HAP-1 (cell line): ENCODE results near the gene SH3D21.

Experiments
- DNase-seq, 2 experiments: peaks; one replicate each; pipeline ENCODE4 v3.0.0-alpha.2; 2016 to 2020; ENCODE audit warnings: low spot score in 2 of 2
- H3K27me3 ChIP-seq: fragments of 250-450 bp; sonication (Bioruptor Pico); 2 replicates; pipeline ENCODE4 v1.5.1; 2020; ENCODE audit warnings: low read depth, mild to moderate bottlenecking, moderate library complexity
- H3K36me3 ChIP-seq: fragments of 250-450 bp; sonication (Bioruptor Pico); replicated peaks from 2 replicates; pipeline ENCODE4 v1.5.1; 2020; ENCODE audit warnings: mild to moderate bottlenecking
- H3K4me1 ChIP-seq: fragments of 250-450 bp; sonication (Bioruptor Pico); 2 replicates; pipeline ENCODE4 v1.5.1; 2020; ENCODE audit warnings: mild to moderate bottlenecking
- H3K4me3 ChIP-seq: fragments of 250-450 bp; sonication (Bioruptor Pico); 2 replicates; pipeline ENCODE4 v1.5.1; 2020; ENCODE audit warnings: mild to moderate bottlenecking, moderate library complexity
- H3K9me3 ChIP-seq: fragments of 250-450 bp; sonication (Bioruptor Pico); 2 replicates; pipeline ENCODE4 v1.5.1; 2020; ENCODE audit warnings: mild to moderate bottlenecking, moderate library complexity
- in situ Hi-C: fragments of 300-500 bp; cut with MboI; formaldehyde crosslinking; loops from 3 replicates; pipeline ENCODE4 v1.14.3; 2020; ENCODE audit warnings: low sequenced_read_pairs, inconsistent platforms, mixed read lengths

Gene SH3D21

DNA sequence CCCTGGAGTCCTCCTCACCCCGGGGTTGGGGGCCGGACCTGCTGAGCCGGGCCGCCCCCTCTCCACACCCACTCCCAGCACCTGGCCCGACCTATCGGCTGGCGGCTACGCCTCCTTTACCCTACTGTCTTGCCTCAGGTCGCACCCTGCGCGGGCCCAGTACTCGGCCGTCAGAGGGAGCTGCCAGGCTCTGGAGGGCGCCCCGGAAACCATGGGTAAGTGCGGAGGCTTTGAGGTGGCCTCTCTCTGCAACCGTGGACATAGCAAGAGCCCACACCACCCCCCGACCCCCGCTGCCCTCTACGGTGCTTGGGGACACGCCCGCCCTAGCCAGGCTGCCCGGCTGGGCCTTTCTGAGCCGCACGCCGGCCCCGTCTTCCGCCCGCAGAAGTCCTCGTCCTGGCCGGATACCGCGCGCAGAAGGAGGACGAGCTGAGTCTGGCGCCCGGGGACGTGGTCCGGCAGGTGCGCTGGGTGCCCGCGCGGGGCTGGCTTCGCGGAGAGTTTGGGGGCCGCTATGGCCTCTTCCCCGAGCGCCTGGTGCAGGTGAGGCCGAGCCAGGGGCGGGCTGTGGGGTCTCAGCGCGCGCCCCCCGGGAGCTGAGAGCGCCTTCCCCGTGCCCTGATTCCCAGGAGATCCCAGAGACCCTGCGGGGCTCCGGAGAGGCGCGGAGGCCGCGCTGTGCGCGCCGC is at the start of gene SH3D21:
Gene SH3D21, plus strand, starts transcription at position 159 of the 692 bp plus-strand sequence. Its CDS starts 53 bp downstream, at position 212.
- Histone ChIP-seq H3K36me3 (peaks cover 27% of the 10 kb centered on the region), H3K4me3 (peak within 1 kb of the TSS; percentile 51), H3K27me3 (no peaks in the 10 kb centered on the region), H3K4me1 (peaks cover 10% of the 10 kb centered on the region; the same call in 1 of the 2 replicates), H3K9me3 (no peaks in the 10 kb centered on the region)
- in situ Hi-C loops: no loop called here
- peak in 1 of 2 experiments; percentile 46 for DNase-seq

DNA sequence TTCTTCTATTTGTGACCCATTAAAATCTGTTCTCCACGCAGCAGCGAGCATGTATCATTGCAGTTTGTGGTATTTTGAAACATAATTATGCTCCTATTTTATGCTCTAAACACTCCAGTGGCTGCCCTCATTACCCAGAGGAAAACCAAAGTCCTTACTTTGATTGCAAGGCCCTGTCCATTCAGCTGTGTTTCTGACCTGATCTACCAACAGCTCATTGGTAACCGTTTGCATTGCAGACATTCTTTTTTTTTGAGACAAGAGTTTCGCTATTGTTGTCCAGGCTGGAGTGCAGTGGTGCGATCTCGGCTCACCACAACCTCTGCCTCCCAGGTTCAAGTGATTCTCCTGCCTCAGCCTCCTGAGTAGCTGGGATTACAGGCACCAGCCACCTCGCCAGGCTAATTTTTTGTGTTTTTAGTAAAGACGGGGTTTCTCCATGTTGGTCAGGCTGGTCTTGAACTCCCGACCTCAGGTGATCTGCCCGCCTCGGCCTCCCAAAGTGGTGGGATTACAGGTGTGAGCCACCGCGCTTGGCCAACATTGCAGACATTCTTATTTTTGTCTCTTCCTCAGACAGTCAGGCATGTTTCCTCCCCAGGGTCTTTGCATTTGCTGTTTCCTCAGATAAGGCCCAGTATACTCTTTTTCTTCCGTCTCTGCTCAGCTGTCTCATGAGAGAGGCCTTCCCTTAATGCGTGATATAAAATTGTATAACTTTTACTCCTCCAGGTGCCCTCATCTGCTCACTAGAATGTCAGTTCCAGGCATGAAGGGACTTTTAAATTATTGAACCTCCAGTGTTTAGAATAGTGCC is 49.4 kb upstream of the SH3D21 start:
- no peak for DNase-seq

DNA sequence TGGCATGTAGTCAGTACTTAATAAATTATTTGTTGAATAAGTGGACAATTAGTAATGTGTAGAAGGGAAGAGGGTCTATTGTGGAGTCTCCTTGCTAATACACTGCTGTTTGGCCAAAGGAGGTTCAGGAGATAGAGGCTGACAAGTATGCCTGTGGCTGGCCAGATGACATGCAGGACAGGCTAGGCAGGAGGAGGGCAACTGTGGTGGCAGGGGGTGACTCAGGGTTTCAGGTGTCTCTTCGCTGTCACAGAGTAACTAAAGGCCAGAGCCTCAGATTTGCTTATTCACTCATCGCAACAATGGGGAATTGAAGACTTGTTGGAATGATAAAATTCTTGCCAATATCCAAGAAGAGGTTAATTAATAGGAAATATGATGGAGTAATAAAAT is 48.8 kb upstream of the SH3D21 start:
- no peak for DNase-seq
- Histone ChIP-seq H3K4me3 (no peak overlapping the region), H3K9me3 (no peaks in the 10 kb centered on the region), H3K27me3 (no peaks in the 10 kb centered on the region), H3K36me3 (peaks cover 8% of the 10 kb centered on the region), H3K4me1 (peaks cover 6% of the 10 kb centered on the region; the same call in 1 of the 2 replicates)
- in situ Hi-C loops: no loop called here

More for the DNA sequence above, 49.4 kb upstream of the SH3D21 start:
- peaks cover 6% of the 10 kb centered on the region; the same call in 1 of the 2 replicates for H3K4me1 ChIP-seq
- in situ Hi-C loops: no loop called here
- no peaks in the 10 kb centered on the region for H3K9me3 ChIP-seq
- H3K4me3 ChIP-seq: no peak overlapping the region
- H3K27me3 ChIP-seq: no peaks in the 10 kb centered on the region
- peaks cover 8% of the 10 kb centered on the region for H3K36me3 ChIP-seq

DNA sequence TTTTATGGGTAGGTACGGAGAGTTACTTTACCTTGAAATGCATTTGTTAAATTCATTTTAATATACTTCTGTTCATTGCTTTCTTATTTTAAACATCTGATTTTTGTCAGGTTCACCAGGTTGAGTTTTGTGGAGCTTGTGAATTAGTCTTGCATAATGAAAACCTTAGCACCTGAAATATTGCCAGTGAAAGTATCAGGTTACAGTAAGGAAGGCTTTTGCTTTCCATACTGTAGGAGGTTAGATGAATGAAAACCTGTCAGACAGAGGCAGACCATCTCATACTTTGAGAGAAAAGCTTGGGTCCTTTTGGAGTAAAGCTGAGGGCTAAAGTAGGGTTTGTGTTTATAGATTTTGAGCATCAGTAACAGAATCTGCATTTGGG is 47.2 kb upstream of the SH3D21 start:
- peaks cover 18% of the 10 kb centered on the region for H3K36me3 ChIP-seq
- H3K4me1 ChIP-seq: peaks cover 3% of the 10 kb centered on the region; the same call in 1 of the 2 replicates
- no peak overlapping the region for H3K4me3 ChIP-seq
- no peaks in the 10 kb centered on the region for H3K9me3 ChIP-seq
- in situ Hi-C loops: no loop called here
- no peaks in the 10 kb centered on the region for H3K27me3 ChIP-seq
- DNase-seq: no peak

DNA sequence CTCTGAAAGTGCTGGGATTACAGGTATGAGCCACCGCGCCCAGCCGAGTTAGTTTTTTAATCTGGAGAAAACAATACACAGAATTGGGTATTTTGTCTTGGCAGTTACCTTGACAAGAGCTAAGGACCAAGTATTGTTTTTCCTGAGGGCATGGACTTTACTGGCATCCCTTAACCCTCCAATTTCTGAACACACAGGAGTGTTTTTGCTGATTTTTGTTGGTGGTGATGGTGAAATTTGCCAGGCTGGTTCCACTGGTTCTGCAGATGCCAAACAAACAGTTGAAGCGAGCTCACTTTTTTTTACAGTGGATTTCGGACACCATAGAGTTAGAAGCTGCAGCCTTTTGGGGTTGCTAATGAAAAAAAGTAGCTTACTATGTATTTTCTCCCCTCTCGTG is 37.2 kb upstream of the SH3D21 start:
- no peak for DNase-seq
- Histone ChIP-seq H3K27me3 (no peaks in the 10 kb centered on the region), H3K9me3 (no peaks in the 10 kb centered on the region), H3K36me3 (peaks cover 41% of the 10 kb centered on the region), H3K4me1 (no peaks in the 10 kb centered on the region), H3K4me3 (no peak overlapping the region)
- in situ Hi-C loops: no loop called here

DNA sequence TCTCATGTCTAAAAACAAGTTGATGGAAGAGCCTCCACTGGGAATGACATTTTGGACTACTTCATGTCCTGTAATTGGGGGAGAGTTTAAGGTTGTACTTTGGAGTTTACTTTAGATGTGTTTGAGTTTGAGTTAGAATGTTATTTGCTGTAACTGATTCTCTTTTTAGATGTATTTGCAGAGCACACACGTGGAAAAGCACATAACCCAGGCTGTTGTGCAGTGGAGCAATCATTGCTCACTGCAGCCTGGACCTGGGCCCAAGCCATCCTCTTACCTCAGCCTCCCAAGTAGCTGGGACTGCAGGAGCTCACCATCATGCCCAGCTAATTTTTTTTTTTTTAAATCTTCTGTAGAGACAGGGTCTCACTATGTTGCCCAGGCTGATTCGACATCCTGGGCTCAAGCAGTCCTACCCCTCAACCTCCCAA is 36.7 kb upstream of the SH3D21 start:
- DNase-seq: no peak
- no peaks in the 10 kb centered on the region for H3K27me3 ChIP-seq
- H3K4me3 ChIP-seq: no peak overlapping the region
- peaks cover 44% of the 10 kb centered on the region for H3K36me3 ChIP-seq
- H3K4me1 ChIP-seq: no peaks in the 10 kb centered on the region
- in situ Hi-C loops: no loop called here
- H3K9me3 ChIP-seq: no peaks in the 10 kb centered on the region

DNA sequence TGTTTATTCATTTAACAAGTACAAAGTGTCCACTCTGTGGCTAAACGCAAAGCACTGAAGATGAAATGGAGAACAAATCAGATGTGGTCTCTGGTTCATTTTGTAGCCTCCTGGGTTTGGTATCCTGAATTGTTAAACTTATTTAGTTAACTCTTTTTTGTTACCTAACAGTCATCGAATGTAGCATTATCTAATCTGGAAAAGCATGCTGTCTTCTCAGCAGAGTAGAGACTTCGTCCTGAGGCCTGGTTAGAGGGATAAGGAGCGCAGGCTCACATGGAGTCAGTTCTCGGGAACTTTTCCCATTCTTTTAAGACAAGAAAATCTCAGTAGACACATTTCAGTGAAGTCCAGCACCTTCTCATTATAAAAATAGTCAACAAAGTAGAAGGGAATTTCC is 33.1 kb upstream of the SH3D21 start:
- Histone ChIP-seq H3K4me1 (no peaks in the 10 kb centered on the region), H3K9me3 (no peaks in the 10 kb centered on the region), H3K4me3 (no peak overlapping the region), H3K27me3 (no peaks in the 10 kb centered on the region), H3K36me3 (peaks cover 35% of the 10 kb centered on the region)
- no peak for DNase-seq
- in situ Hi-C loops: no loop called here

DNA sequence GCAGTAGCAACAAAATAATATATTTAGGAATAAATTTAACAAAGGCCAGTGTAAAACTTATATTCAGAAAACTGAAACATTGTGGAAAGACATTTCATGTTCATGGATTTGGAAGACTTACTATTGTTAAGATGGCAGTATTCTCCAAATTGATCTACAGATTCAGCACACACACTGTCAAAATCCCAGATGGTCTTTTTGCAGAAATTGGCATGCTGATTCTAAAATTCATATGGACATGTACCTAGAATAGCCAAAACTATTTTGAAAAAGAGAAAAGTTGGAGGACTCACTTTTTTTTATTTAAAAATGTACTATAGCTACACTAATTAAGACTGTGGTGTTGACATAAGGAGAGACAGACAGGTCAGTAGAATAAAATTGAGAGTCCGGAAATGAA is 32.0 kb upstream of the SH3D21 start:
- peaks cover 29% of the 10 kb centered on the region for H3K36me3 ChIP-seq
- no peak for DNase-seq
- H3K4me1 ChIP-seq: no peaks in the 10 kb centered on the region
- in situ Hi-C loops: no loop called here
- no peaks in the 10 kb centered on the region for H3K27me3 ChIP-seq
- H3K4me3 ChIP-seq: no peak overlapping the region
- no peaks in the 10 kb centered on the region for H3K9me3 ChIP-seq

DNA sequence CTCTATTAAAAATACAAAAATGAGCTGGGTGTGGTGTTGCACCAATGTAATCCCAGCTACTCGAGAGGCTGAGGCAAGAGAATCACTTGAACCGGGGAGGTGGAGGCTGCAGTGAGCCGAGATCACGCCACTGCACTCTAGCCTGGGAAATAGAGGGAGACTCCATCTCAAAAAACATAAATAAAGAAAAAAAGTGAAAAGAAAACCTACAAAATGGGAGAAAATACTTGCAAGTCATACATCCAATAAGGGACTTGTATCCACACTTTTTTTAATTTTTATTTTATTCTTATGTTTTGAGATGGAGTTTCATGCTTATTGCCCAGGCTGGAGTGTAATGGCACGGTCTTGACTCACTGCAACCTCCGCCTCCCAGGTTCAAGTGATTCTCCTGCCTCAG is 29.5 kb upstream of the SH3D21 start:
- Histone ChIP-seq H3K4me1 (no peaks in the 10 kb centered on the region), H3K27me3 (no peaks in the 10 kb centered on the region), H3K9me3 (no peaks in the 10 kb centered on the region), H3K36me3 (peaks cover 19% of the 10 kb centered on the region), H3K4me3 (no peak overlapping the region)
- in situ Hi-C loops: no loop called here
- DNase-seq: no peak

DNA sequence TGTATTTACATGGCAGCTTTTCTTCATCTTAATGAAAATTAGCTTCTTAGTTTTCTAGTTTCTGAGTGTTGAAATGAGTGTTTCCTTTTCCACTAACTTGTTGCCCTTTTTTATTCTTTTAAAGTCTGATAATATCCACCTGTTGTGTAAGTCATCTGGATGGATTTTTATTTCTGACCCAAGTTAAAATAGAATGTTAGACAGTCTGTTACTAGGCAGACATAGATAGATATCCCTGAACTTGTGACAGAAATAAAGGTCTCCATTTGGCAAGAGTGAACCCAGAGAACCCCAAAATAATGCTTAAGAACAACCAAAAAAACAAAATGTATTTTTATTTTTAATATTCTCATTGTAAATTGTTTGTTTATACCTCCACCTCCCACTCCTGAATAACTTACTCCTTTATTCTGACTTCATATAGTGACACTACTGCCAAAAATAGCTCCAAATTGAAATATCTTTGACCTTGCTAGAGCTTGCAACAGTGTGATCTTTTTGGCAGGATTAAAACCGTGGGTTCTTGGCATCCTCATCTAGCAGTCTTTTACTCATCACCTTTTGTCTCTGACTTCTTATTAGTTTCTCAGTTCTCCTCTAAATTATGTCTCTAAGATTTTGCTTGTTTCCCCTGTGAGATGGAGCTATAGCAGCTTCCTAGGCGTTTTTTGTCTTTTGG is 26.9 kb upstream of the SH3D21 start:
- H3K36me3 ChIP-seq: peaks cover 22% of the 10 kb centered on the region
- DNase-seq: no peak
- in situ Hi-C loops: no loop called here

DNA sequence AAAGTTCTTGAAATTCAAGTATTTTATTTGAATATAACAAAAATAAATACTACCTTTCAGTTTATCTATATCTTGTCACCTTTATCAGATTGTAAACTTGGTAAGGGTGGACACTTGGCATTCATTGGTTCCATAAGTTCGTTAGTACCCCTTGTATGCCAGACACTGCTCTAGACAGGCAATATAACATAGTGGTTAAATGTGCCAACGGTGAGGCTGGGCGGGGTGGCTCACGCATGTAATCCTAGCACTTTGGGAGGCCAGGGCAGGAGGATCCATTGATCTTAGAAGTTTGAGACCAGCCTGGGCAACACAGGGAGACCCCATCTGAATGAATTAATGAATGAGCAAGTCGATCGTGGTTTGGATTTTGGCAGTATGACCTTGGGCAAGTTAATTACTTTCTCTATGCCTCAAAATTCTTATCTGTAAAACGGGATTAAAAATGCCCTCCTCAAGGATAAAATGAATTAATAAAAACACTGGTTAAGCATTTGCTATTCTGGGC is 26.3 kb upstream of the SH3D21 start:
- Histone ChIP-seq H3K36me3 (peaks cover 26% of the 10 kb centered on the region), H3K9me3 (no peaks in the 10 kb centered on the region), H3K27me3 (no peaks in the 10 kb centered on the region), H3K4me1 (no peaks in the 10 kb centered on the region), H3K4me3 (no peak overlapping the region)
- in situ Hi-C loops: no loop called here
- DNase-seq: no peak

More for the DNA sequence above, 26.9 kb upstream of the SH3D21 start:
- H3K4me1 ChIP-seq: no peaks in the 10 kb centered on the region
- no peak overlapping the region for H3K4me3 ChIP-seq
- no peaks in the 10 kb centered on the region for H3K9me3 ChIP-seq
- H3K27me3 ChIP-seq: no peaks in the 10 kb centered on the region

DNA sequence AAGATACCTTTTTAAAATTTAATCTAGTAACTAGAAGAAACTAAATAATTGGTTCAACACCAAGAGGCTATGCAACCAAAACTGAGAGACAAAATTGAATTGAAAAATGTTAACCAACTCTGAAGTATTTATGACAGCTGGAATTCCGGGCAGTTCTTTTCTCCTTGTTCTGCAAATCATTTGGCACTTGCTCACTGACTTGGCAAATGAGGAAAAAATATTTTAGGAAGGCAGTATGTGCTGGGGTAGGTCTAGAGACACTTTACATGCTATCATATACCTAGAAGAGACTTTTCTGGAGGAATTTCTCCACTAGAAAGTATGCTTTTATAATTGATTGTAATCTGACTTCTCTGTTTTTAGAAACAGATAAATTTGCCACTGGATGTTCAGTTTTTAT is 22.1 kb upstream of the SH3D21 start:
- in situ Hi-C loops: no loop called here
- Histone ChIP-seq H3K36me3 (peaks cover 67% of the 10 kb centered on the region), H3K27me3 (no peaks in the 10 kb centered on the region), H3K4me1 (no peaks in the 10 kb centered on the region), H3K9me3 (no peaks in the 10 kb centered on the region), H3K4me3 (no peak overlapping the region)
- no peak for DNase-seq

DNA sequence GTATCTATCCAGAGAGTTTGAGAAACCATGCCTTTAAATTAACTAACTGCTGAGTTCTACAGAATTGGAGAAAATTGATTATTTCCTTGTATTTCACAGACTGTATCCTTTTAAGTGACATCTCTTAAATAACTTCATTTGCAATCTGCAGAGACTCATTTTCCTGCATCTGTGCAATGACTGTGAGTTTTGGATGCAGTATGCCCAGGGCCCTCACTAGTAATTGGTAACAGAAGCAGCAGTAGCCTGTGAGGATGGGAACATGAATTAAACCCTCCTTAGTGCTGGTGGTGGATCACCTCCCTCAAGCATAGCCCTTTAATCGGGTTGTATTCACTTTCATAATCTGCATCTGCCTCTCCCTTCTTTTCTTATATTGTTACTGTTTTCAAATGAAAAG is 21.7 kb upstream of the SH3D21 start:
- no peak for DNase-seq
- no peaks in the 10 kb centered on the region for H3K27me3 ChIP-seq
- H3K9me3 ChIP-seq: no peaks in the 10 kb centered on the region
- in situ Hi-C loops: no loop called here
- H3K4me1 ChIP-seq: no peaks in the 10 kb centered on the region
- H3K4me3 ChIP-seq: no peak overlapping the region
- H3K36me3 ChIP-seq: peaks cover 72% of the 10 kb centered on the region
